GM18517 (cell line): Measurements from ENCODE around the gene DGKD.

ENCODE experiments used
- ATAC-seq: cut with Tn5 transposase; IDR thresholded peaks from one replicate; pipeline ENCODE4 v1.9.1; 2021; ENCODE audit warnings: mild to moderate bottlenecking, moderate library complexity; ENCODE audit not compliant: unreplicated experiment

Gene DGKD

GRCh38 chr2:233471291-233472035, 117.2 kb downstream of the DGKD start:
- ATAC-seq: no peak

GRCh38 chr2:233473386-233473791, 119.1 kb downstream of the DGKD start:
- no peak for ATAC-seq

GRCh38 chr2:233473878-233474277, 119.6 kb downstream of the DGKD start:
- no peak for ATAC-seq

- ATAC-seq: no peak
Observed at GRCh38 chr2:233474308-233475160, 120.2 kb downstream of the DGKD start.

- ATAC-seq: no peak
Observed at GRCh38 chr2:233476063-233476410, 121.7 kb downstream of the DGKD start.

GRCh38 chr2:233476651-233477547, 122.6 kb downstream of the DGKD start:
- ATAC-seq: no peak

GRCh38 chr2:233477548-233478433, 123.5 kb downstream of the DGKD start:
- ATAC-seq: no peak

GRCh38 chr2:233479616-233480489, 125.6 kb downstream of the DGKD start:
- ATAC-seq: no peak

GRCh38 chr2:233480490-233481202, 126.4 kb downstream of the DGKD start:
- no peak for ATAC-seq

- ATAC-seq: no peak
Observed at GRCh38 chr2:233481368-233482142, 127.3 kb downstream of the DGKD start.

- ATAC-seq: no peak
Observed at GRCh38 chr2:233482616-233483015, 128.3 kb downstream of the DGKD start.

- no peak for ATAC-seq
Observed at GRCh38 chr2:233485726-233486125, 131.4 kb downstream of the DGKD start.

GRCh38 chr2:233486357-233486756, 132.1 kb downstream of the DGKD start:
- no peak for ATAC-seq

- ATAC-seq: no peak
Observed at GRCh38 chr2:233486778-233487552, 132.7 kb downstream of the DGKD start.

GRCh38 chr2:233487748-233488345, 133.6 kb downstream of the DGKD start:
- ATAC-seq: no peak

- no peak for ATAC-seq
Observed at GRCh38 chr2:233489143-233489542, 134.8 kb downstream of the DGKD start.

- ATAC-seq: no peak
Observed at GRCh38 chr2:233489666-233490065, 135.4 kb downstream of the DGKD start.
